Peyer's patch (tissue), 4 donors: ENCODE results near the gene SPDYC. TPM values are rescaled to one million over a fixed set of nuclear protein-coding genes. Genes with fewer than 3 reads are reported as not detected.
A peak's percentile ranks its signal among the peaks of the same experiment; 100 is the strongest.

Experiments used
- DNase-seq, 3 donors: peaks; one replicate each; pipeline ENCODE4 v3.0.0-alpha.2; 2017 to 2019
- H3K27ac ChIP-seq, 4 donors: fragments of 200-600 bp; sonication (generic); one replicate each; pipeline ENCODE4 v1.5.1; 2016 to 2019
- H3K27me3 ChIP-seq, 2 donors: fragments of 200-600 bp; sonication (generic); one replicate each; pipeline ENCODE4 v1.5.1; 2019
- H3K36me3 ChIP-seq, 3 donors: fragments of 200-600 bp; sonication (generic); one replicate each; pipeline ENCODE4 v1.5.1; 2016 to 2019
- H3K4me1 ChIP-seq, 4 donors: fragments of 200-600 bp; sonication (generic); one replicate each; pipeline ENCODE4 v1.5.1; 2016 to 2019
- H3K4me3 ChIP-seq, 4 donors: fragments of 200-600 bp; sonication (generic); 1 replicate in 3 of 4; 2 replicates in 1 of 4; pipeline ENCODE4 v1.5.1; 2016 to 2019; ENCODE audit warnings: mild to moderate bottlenecking in 1 of 4
- H3K9me3 ChIP-seq, 4 donors: fragments of 200-600 bp; sonication (generic); one replicate each; pipeline ENCODE4 v1.5.1; 2016 to 2019; ENCODE audit warnings: mild to moderate bottlenecking in 1 of 4
- POLR2A ChIP-seq, 2 donors: fragments of 450-650 bp; IDR thresholded peaks; one replicate each; pipeline ENCODE4 v1.5.1; 2017; ENCODE audit warnings: antibody characterized with exemption in 2 of 2, mild to moderate bottlenecking in 2 of 2, moderate library complexity in 2 of 2
- total RNA-seq, 4 donors: library from RNA; depleted of rRNA; stranded (reverse); fragments of >200 nt; gene quantifications; one replicate each; pipeline ENCODE4 v1.1.0, GENCODE V29; 2016
- TF ChIP-seq, protein P1 (sequence below), 6 experiments: fragments of 450-650 bp in 4 of 6; fragments of 200-600 bp in 2 of 6; sonication (generic) in 1 of 6; IDR thresholded peaks; one replicate each; pipeline ENCODE4 v1.5.1; 2017 to 2019; ENCODE audit warnings: antibody characterized with exemption in 6 of 6, mild to moderate bottlenecking in 3 of 6, moderate library complexity in 1 of 6

Gene SPDYC
- total RNA-seq, 4 donors from 2014 or later: not detected

DNA sequence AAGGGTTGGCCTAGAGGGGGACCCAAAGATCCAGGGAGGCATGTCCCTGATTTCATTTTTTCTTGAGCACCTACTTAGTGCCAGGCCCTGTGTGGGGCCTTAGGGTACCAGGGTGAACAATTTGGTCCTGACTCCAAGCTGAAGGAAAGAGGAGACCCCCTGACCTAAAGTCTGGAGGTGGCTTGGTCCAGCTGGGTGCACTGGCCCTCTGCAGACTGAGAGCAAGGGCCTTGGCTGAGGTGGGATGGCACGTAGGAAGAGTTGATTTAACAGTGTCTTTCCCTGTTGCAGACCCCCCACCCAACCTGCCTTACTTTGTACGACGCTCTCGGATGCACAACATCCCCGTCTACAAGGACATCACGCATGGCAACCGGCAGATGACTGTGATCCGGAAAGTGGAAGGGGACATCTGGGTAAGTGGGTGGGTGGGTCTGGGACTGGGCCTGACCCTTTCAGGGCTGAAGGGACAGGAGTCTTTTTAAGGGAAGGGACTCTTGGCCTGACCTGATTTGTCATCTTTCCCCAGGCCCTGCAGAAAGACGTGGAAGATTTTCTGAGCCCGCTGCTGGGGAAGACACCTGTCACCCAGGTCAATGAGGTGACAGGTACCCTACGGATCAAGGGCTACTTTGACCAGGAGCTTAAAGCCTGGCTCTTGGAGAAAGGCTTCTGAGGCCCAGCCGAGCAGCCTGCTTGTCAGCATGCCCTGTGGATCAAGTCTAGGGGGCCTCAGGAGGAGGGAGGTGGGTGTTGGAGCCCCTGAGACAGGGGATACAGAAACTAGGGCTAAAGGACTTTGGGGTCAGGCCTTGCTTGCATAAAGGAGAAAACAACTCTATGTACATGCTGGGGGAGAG is 44.6 kb upstream of the SPDYC start:
- H3K36me3 ChIP-seq: peaks cover 0 to 67% (median 0%) of the 10 kb centered on the region in 3 donors
- H3K27ac ChIP-seq: no peak overlapping the region
- TF ChIP-seq, protein P1, sequence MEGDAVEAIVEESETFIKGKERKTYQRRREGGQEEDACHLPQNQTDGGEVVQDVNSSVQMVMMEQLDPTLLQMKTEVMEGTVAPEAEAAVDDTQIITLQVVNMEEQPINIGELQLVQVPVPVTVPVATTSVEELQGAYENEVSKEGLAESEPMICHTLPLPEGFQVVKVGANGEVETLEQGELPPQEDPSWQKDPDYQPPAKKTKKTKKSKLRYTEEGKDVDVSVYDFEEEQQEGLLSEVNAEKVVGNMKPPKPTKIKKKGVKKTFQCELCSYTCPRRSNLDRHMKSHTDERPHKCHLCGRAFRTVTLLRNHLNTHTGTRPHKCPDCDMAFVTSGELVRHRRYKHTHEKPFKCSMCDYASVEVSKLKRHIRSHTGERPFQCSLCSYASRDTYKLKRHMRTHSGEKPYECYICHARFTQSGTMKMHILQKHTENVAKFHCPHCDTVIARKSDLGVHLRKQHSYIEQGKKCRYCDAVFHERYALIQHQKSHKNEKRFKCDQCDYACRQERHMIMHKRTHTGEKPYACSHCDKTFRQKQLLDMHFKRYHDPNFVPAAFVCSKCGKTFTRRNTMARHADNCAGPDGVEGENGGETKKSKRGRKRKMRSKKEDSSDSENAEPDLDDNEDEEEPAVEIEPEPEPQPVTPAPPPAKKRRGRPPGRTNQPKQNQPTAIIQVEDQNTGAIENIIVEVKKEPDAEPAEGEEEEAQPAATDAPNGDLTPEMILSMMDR (IDR thresholded peaks at IDR 0.05): no peak
- no peak for TF ChIP-seq POLR2A (IDR thresholded peaks at IDR 0.05)
- H3K27me3 ChIP-seq: no peaks in the 10 kb centered on the region
- H3K9me3 ChIP-seq: no peaks in the 10 kb centered on the region
- peaks cover 0 to 25% (median 16%) of the 10 kb centered on the region in 4 donors for H3K4me1 ChIP-seq
- DNase-seq: peak in 1 of 3 donors; percentile 27
- H3K4me3 ChIP-seq: no peak overlapping the region

DNA sequence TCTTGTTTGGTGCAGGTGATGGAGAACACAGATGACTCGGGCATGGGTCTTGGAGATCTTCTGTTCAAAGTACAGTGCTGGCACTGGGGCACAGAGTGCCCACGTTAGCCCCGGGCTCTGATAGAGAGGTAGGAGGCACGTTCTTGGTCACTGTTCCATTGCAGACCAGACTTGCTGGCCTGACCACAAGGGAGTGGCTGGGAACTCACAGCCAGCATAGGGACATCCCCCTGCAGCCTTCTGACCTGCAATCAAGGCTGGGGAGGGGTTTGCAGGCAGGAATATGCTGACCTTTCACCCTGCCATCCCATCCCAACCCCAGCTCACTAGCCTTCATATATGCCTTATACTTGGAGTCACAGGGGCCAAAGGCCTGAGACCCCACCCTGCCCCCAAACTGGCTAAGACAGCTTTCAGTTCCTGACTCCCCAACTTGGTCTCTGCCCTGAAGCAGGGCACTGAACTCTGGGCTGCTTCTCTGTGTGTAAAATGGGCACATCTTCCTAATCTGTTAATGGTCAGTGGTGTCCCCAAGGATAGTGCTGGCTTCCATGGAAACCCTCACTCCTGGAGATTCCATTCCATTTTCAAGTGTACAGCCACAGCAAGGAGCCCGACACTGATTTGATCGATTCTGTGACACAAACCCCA is 43.3 kb upstream of the SPDYC start:
- peaks cover 0 to 75% (median 0%) of the 10 kb centered on the region in 3 donors for H3K36me3 ChIP-seq
- no peak overlapping the region for H3K4me3 ChIP-seq
- peak in 2 of 3 donors; percentile 11 to 18 for DNase-seq
- TF ChIP-seq, protein P1 (IDR thresholded peaks at IDR 0.05): no peak
- no peak for TF ChIP-seq POLR2A (IDR thresholded peaks at IDR 0.05)
- no peak overlapping the region for H3K27ac ChIP-seq
- peaks cover 0 to 20% (median 11%) of the 10 kb centered on the region in 4 donors for H3K4me1 ChIP-seq
- no peaks in the 10 kb centered on the region for H3K27me3 ChIP-seq
- no peaks in the 10 kb centered on the region for H3K9me3 ChIP-seq

DNA sequence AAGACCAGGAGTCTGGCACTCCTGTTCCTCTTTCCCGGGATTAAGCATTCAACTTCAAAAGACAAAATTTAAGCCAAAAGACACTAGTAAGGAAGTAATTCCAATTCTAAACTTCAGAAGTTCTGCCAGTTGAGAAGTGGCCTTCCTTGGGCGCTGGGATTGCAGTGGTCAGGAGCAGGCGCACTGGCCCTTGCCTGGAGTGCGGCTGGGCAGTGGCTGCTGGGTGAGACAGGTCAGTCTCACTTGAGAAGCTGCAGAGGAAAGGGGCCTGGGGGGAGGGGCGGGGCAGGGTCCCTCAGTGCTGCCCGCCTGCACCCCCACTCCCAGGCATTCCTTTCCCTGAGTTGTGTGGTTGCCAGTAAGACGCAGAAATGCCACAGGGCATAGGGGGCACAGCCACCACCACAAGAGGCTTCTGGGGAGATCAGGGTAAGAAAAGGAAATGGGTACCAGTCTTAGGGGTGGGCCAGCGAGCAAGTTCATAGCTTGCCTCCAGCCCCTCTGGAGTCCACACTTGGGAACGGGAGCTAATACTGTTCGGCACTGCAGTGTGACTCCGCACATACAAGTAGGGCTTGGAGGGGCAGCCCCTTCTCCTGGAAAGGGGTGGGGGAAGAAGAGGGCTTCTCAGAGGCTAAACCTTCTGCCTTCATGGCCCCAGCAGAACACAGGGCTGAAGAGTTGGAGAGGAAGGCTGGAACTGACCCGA is 42.4 kb upstream of the SPDYC start:
- DNase-seq: peak in 1 of 3 donors; percentile 37
- Histone ChIP-seq H3K27me3 (no peaks in the 10 kb centered on the region), H3K4me3 (no peak overlapping the region), H3K36me3 (peaks cover 0 to 84% (median 0%) of the 10 kb centered on the region in 3 donors), H3K9me3 (no peaks in the 10 kb centered on the region), H3K4me1 (peaks cover 0 to 23% (median 14%) of the 10 kb centered on the region in 4 donors), H3K27ac (no peak overlapping the region)
- TF ChIP-seq POLR2A (IDR thresholded peaks at IDR 0.05): no peak
- TF ChIP-seq, protein P1 (IDR thresholded peaks at IDR 0.05): no peak

DNA sequence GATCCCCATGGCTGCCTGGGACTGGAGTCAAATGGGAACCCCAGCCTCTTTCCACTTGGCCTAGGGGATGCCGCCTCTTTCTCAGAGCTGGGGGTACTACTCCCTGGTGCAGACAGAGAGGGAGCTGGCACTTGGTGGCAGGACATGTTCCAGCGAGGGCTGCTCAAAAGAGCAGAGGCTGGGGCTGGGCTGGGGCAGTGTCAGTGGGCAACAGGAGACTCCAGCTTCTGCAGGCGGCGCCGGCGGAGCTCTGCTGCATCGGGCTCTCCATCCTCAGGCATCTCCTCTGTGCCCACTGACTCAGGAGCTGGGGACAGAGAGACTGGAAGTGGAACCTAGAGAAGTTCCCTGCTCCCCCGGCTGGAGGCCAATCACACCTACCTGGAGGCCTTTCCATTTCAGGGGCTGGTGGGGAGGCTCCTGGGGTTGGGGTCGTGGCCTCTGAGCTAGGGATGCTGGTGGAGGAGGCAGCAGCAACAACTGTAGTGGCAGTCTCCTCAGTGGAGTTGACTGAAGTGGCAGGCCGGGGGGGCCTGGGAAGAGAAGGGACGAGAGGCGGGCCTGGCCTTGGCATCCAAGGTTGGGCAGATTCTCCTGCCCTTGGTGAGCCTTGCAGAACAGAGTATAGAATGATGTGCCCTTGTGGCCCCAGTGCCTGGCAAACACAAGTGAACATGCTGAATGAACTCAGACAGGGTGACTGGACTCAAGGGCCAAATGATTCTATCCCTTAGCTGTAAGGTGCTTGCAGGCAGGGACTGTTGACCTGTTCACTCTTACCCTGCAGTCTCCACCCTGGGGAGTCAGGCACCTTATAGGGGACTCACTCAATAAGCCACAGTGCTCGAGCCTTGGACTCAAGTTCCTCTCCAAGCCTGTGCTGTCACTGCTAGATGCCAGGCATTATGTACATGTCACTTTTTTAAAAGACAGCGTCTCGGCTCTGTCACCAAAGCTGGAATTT is 41.6 kb upstream of the SPDYC start:
- Histone ChIP-seq H3K27ac (peak overlapping the region in 1 of 4 donors; percentile 97), H3K4me1 (peaks cover 0 to 26% (median 11%) of the 10 kb centered on the region in 4 donors), H3K36me3 (peaks cover 0 to 86% (median 0%) of the 10 kb centered on the region in 3 donors), H3K4me3 (no peak overlapping the region), H3K27me3 (no peaks in the 10 kb centered on the region), H3K9me3 (no peaks in the 10 kb centered on the region)
- peak in 1 of 3 donors; percentile 46 for DNase-seq
- TF ChIP-seq POLR2A (IDR thresholded peaks at IDR 0.05): no peak
- TF ChIP-seq, protein P1 (IDR thresholded peaks at IDR 0.05): no peak
